GM18867 (cell line): ENCODE measurements around the gene NPFFR2.

Source experiments
- ATAC-seq: cut with Tn5 transposase; IDR thresholded peaks from one replicate; pipeline ENCODE4 v1.9.1; 2021; ENCODE audit warnings: mild to moderate bottlenecking, moderate library complexity; ENCODE audit not compliant: unreplicated experiment

The NPFFR2 gene

DNA sequence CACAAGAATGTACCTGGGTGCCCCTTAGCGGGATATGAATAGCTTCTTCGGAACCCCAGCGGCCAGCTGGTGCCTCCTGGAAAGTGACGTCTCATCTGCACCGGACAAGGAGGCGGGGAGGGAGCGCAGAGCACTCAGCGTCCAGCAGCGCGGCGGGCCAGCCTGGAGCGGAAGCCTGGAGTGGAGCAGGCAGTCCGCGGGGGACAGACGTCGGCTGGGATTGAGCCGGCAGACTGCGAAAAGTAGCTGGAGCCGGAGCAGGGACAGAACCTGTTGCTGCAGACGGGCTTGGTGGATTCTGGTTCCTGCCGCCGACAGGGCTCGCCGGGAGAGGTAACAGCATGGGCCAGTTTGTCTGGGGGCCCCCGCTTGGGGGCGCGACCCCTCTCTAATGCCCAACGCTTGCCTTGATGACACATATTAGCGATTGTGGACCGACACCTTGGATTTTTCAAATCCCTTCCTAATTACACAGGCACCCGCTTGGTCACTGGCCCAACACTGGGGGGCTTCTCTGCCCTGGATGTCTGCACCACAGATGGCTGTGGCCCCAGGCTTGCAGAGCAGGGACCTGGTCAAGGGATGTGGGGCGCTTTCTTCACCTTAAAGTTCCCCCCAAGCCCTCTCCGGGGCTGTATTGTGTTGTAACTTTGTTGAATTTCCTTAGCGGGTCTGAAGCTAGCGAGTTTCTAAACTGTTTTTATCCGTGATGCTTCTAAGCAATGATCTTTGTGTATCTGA is at the start of gene NPFFR2:
Gene NPFFR2 (plus strand): TSS at position 133 of the 741 bp plus-strand sequence. CDS start 96,592 bp downstream, outside the sequence.
- ATAC-seq = no peak

DNA sequence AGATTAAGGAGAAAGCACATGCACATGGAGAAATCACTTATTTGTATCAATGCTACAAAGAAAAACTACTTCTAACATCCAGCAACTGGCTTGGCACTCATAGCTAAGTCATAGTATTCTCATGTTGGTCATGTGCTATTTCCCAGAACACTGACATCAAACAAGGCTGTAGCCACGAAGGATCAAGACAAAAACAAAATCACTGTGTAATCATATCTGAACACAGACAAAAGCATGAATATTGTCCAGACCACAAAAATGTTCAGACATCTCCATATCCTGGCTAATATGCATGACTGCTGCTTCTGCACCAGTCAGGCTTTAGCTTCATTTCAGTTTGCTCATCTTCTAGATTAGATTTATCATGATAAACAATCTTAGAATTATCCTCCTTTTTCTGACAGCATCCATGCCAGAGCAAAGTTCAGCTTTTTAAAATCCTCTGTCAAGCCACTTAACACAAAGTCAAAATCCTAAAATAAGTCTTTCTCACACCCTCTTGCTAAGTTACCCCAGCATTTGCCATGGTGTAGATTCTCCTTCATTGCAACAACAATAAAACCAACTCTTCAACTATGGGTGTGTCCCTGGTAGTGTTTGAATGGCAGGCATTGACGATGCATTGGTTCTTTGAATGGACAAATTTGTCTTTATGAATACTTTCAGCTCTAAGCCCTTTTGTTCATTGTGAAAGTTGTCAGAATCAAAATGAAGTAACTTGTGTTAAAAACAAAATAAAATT is 39.1 kb upstream of the NPFFR2 start:
- no peak for ATAC-seq

GRCh38 chr4:71994559-71994958 is 37.2 kb upstream of the NPFFR2 start:
- ATAC-seq = no peak

- ATAC-seq = no peak
Observed at GRCh38 chr4:71995297-71995696, 36.5 kb upstream of the NPFFR2 start.

DNA sequence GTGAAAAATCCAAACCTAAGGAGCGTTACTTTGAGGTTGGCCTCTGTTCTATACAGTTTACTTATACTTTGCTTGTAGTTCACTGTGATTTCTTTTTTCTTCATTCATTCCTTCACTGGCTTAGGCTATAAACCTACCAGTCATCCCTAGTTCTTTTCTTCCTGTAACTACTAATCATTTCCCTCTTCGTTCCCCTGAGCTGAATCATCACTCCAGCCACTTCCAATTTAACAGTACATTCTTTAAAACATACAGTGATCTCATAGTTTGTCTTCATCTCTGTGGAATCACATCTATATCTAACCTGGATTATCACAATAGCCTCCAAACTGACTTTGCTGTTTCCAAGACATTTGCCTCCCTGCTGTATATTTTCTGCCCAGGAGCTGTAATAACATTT is 25.2 kb upstream of the NPFFR2 start:
- no peak for ATAC-seq

DNA sequence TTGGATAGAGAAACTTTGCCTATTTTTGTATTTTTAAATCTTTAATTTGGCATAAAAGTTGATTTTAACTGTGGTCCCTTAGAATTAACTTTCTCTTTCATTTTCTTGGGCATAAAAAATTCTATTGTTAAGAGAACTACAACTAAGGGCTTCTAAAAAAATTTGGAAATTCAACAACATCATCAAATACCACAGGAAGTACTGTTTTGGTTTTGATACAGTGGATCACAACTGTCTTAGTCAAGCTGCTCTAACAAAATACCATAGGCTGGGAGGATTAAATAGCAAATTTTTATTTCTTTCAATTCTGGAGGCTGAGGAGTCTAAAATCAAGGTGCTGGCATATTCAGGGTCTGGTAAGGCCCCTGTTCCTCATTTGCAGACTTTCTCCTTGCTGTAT is 19.9 kb upstream of the NPFFR2 start:
- no peak for ATAC-seq

GRCh38 chr4:72016011-72016410 is 15.8 kb upstream of the NPFFR2 start:
- no peak for ATAC-seq

- no peak for ATAC-seq
Observed at GRCh38 chr4:72019688-72020087, 12.1 kb upstream of the NPFFR2 start.

DNA sequence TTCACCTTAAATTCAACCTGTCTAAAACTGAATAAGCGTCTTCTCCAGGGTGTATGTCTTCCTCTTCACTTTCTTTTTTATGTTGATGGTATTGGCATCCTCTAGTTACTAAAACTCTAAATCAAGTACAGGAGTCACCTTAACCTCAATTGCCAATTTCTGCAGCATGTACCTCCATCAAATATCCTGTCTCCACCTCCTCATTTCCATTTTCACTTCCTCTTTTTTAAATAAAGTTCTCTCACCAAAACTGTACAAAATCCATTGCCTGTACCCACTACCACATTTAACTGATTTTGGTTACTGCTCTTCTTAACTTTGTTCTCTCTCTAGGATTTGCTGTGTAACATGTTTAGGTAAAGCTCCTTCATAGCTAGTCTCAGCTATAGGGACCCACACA is 9.2 kb upstream of the NPFFR2 start:
- no peak for ATAC-seq

- no peak for ATAC-seq
Observed at GRCh38 chr4:72055566-72055965, 23.8 kb downstream of the NPFFR2 start.

DNA sequence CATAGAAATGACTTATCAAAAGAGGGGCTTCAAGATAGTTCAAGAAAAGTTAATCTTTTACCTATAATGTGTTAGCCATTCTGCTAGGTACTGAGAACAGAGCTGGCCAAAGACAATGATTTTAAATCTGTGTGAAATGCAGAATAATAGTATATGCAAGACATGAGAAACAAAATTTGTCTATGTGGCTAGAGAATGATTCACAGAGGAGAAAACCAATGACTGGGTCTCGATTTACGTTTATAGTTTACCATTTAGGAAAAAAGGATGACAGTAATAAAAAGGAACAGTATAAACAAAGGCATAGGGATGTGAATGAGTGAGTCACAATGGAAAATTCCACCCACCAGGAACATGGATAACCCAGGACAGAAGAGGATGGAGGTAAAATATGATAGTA is 31.9 kb downstream of the NPFFR2 start:
- ATAC-seq = no peak

DNA sequence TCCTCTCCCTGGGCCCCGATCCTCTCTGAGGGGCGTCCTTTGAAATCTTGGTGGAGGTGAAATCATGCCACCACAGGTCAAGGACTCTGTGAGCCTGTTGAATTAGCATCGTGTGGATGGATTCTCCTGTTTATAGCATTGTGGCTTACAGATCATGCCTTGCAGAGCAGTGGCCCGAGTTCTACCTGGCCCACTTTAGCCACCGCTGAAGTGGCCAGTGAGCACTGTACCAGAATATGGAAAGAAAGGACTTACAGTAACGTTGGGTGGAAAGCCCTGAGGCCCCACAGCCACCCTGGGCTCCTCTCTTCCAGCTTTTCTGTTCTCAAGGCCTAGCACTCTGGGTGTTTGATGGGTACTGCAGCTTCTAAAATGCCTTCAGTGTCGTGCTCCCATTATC is 35.3 kb downstream of the NPFFR2 start:
- ATAC-seq = no peak

DNA sequence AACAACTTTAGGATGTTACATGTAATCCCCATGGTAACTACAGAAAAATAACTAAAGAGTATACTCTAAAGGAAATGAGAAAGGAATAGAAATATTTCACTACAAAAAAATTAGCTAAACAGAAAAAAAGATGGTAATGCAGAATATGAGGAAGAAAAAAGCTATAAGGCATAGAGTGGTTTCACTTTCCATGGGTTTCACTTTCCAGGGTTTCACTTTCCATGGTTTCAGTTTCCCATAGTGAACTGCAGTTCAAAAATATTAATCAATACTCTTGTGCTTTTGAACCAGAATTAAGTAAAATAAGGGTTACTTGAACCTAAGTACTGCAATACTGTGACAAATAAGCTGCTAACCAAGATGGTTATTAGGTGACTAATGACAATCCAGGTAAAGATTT is 42.0 kb downstream of the NPFFR2 start:
- ATAC-seq = no peak

GRCh38 chr4:72076562-72076961 is 44.8 kb downstream of the NPFFR2 start:
- ATAC-seq = no peak

DNA sequence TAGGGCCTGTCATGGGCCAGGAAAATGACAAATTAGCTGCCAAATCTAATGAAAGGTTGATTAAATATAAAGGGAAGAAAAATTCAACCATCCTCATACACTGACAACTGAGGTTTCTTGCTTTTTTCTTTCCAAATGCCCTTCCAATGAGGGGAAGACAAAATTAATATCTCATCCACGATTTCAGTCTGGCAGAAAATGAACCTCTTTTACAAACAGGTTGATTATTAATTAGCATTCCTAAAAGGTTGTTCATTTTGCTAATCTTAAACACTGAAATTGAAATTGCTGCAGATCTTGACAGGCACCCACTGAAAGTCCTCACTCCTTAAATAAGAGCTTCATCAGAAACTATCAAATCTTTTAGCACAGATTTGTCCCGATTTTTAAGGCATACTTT is 45.5 kb downstream of the NPFFR2 start:
- ATAC-seq = no peak

- peak; percentile 84 for ATAC-seq
Observed at GRCh38 chr4:72084587-72085011, 52.8 kb downstream of the NPFFR2 start.

DNA sequence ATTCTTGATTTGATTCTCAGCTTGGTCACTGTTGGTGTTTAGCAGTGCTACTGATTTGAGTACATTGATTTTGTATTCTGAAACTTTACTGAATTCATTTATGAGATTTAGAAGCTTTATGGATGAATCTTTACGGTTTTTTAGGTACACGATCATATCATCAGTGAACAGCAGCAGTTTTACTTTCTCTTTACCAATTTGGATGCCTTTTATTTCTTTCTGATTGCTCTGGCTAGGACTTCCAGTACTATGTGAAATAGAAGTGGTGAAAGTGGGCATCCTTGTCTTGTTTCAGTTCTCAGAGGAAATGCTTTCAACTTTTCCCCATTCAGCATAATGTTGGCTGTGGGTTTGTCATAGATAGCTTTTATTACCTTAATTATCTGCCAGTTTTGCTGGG is 58.8 kb downstream of the NPFFR2 start:
- peak; percentile 59 for ATAC-seq

DNA sequence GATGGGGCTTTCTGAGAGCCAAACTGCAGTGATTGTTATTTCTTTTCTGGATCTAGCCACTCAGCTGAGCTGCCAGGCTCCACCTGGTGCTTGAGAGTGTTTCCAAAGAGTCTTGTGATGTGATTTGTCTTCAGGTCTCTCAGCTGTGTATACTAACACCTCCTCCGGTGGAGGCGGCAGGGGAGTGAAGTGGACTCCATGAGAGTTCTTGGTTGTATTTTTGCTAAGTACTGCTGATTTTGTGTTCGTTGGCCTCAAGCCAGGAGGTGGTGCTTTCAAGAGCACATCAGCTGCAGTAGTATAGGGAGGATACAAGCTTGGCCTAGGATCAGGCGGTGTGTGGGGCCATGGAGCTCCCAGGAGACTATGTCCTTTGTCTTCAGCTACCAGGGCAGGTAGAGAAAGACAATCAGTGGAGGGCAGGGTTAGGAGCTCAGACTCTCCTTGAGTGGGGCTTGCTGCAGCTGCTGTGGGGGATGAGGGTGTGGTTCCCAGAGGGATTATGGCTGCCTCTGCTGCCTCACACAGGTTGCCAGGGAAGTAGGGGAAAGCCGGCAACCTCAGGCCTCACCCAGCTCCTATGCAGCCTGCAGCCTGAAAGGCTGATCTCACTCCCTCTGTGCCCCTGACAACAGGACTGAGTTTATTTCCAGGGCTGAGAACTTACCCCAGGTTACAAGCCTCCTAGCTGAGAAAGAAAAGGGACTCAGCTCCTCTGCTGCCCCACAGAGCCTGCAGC is 62.4 kb downstream of the NPFFR2 start:
- ATAC-seq = no peak

GRCh38 chr4:72107456-72107855 is 75.7 kb downstream of the NPFFR2 start:
- ATAC-seq = no peak

- ATAC-seq = no peak
Observed at GRCh38 chr4:72109364-72109763, 77.6 kb downstream of the NPFFR2 start.

- no peak for ATAC-seq
Observed at GRCh38 chr4:72109959-72110497, 78.2 kb downstream of the NPFFR2 start.
